CD4-positive, alpha-beta T cell treated with Interleukin-4 for 4 hours (primary cell): ENCODE measurements around the gene WBP4.
"Not testable (repeated sequence)": the region's sequence is repeated elsewhere in the genome, so short reads cannot be mapped to it uniquely, and the experiment has no call there.

Experiments used
- DNase-seq: peaks from one replicate; pipeline ENCODE4 v3.0.0-alpha.2; 2020

WBP4 gene

DNA sequence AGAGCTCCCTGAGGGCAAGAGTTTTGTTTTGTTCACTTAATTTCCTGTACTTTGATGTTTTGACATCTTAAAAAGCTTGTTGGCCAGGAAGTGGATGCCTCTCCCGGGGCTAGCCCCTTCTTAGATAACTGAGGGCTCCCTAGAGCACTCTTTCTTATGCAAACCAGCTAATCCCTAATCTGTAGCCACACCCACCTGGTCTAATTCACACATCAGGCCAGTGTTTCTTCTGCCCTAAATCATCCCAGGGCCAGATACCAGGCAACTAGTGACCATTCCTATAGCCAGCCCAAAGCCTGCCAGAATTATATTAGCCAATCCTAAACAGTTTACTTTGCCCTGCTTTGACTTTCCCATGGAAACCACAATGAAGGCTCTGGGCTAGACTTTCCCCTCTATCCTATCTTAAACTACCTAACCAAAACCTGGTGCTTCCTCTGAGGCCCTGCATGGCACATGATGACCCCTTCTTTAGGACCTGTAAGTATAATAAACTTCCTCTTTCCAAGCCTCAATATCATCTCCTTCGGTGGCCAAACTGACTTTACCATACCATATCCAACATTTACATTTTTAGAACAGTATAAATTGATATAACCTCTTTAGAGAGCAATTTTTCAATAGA is 24.8 kb downstream of the WBP4 start:
- no peak for DNase-seq

DNA sequence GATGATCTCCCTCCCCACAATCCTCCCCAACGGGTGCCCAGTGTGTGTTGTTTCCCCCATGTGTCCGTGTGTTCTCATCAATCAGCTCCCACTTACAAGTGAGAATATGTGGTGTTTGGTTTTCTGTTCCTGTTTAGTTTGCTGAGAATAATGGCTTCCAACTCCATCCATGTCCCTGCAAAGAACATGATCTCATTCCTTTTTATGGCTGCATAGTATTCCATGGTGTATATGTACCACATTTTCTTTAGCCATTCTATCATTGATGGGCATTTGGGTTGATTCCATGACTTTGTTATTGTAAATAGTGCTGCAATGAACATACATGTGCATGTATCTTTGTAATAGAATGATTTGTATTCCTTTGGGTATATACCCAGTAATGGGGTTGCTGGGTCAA is 34.4 kb downstream of the WBP4 start:
- not testable (repeated sequence) for DNase-seq

DNA sequence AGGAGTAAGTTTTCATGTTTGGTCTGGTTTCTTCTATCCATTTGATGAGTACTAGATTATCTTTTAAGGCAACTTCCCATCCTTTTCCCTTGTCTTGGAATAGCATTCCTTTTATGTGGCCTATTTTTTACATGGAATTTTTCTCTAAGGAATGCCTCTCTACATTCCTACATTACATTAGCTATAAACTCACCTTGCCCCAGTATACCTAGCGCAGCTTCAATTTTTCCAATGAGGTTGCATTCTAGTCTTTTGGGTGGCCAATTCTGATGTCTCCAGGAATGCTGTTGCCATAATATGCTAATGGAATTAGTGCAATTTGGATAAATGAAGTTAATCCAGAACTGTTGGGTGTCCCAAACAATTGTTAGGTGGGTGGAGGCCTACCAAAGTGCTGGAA is 37.5 kb downstream of the WBP4 start:
- no peak for DNase-seq

DNA sequence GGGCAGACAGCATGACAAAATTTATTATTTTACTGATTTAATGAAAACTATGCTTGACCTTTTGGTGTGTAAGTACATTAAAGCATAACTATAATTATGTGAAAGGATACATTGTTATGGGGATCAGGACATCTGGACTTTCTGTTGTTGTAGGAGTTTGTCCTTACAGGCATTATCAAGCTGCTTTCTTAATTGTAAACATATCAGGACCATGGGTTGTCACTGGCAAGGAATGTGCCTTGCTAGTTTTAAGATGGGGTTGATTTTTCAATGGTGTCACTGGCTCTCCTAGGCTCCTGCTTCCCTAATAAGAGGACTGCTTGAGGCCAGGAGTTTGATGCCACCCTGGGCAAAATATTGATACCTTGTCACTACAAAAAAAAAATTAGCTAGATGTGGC is 38.7 kb downstream of the WBP4 start:
- DNase-seq: no peak

DNA sequence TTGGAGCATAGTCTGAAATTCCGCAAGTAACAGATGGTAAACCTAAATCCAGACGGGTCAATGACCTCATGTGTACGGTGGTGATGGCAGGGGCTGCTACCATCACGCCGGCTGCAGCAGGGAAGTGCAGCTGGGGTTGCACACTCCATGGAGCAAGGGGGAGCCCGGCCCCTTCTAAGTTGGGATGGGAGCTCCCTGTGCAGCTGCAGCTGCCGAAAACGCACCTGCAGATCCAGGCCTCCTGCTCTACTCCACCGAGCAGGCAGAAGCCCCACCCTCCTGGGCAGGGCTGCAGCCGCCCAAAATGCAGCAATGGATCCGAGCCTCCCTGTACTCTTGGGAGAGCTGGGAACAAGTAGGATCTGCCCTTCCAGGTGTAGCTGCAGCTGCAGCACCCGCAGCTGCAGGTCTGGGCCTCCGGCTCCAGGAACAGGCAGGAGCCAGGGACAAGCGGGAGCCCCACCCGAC is 45.8 kb downstream of the WBP4 start:
- no peak for DNase-seq

DNA sequence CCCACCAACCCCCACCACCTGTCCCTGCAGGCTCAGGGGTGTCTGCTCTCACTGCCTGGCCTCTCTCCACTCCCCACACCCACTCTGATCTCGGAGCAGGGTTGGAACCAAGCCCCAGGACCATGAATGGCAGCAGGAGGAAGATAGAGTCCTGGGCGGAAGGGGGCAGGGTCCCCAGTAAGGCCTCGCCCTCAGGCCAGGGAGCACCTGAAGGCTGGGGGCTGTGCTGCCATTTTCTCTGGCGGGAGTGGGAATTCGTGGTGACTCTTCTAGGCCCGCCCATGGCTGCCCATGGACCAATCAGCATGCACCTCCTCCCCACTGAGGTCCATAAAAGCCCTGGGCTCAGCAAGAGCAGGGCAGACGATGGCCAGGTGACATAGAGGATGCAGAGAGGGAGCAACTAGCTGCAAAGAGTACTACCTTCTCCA is 46.3 kb downstream of the WBP4 start:
- DNase-seq: no peak

DNA sequence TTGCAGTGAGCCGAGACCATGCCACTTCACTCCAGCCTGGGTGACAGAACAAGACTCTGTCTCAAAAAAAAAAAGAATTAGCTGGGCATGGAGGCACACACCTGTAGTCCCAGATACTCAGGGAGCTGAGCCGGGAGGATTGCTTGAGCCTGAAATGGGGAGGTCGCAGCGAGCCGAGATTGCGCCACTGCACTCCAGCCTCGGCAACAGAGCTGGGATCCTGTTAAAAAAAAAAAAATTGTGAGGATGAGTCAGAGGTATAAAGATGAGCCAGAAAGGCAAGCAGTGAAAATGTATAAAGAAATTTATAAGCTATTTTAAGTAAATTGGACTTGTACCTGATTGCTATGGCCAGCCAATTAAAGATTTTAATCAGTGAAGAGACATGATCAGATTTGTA is 50.1 kb downstream of the WBP4 start:
- no peak for DNase-seq

DNA sequence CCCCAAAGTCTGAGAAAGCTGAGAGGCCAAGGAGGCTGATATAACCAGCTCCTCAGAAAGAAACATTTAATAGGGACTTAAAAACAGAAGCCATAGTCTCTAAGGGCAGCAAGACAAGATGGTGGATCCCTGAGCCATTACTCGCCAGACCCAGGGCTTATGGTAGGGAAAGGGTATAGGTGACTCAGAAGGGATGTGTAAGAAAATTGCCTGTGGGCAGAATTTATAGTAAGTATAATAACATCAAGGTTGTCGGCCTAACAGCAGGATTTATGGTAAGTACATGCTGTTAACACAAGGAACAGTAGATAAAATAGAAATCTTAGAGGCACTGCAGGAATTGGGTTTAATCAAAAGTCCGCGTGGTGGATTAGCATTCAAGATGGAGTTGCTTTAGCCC is 56.6 kb downstream of the WBP4 start:
- no peak for DNase-seq

DNA sequence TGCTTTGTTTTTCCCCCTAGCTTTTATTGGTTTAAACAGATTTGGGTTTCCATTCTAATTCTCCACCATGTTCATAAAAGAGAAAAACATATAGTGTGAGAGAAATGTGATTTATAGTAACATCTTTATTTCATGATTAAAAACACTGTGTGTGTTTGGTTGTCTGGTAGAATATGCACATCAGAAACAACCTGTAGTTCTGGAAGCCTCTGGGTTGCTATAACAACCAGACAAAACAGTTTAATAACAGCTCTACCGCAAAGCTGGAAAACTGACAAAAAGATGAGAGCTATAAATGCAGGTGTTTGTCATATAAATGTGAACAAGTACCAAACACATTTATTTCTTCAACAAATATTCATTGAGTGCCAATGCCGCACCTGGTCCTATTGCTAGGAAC is 61.5 kb downstream of the WBP4 start:
- DNase-seq: peak; percentile 67

DNA sequence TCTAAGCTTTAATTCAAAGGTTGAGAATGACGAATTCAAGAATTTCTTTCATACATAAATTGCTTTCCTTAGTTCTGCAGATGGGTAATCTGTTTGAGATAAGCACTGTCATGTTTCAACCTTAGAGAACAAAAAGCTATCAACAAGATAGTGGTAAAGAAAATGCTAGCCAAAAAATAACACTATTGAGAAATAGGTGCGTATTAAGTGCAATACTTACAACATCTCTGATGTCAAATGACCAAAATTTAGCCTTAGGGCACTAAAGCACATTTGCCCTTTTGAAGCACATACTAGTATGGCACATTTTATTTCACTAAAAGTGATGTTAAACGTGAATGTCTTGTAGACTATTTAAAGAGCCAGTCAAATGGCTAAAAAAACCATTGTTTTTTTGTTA is 66.4 kb downstream of the WBP4 start:
- DNase-seq: no peak

DNA sequence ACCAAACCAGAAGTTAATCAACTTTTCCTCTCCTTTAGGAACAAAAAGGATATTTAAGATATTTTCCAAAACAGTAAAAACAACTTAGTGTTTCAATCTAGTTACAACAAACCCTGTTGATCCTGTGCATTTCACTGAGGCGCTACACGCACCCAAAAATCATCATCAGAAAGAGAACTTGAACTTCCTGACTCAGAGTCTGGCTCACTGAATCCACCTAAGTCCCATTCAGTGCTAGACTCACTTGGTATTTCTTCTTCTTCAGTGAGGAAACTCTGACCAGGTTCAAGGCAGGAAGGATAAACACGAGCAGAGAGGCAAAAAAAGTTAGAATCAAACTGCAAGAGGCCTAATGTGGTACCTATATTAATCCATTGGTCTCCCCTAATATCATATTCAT is 69.0 kb downstream of the WBP4 start:
- DNase-seq: peak; percentile 18

DNA sequence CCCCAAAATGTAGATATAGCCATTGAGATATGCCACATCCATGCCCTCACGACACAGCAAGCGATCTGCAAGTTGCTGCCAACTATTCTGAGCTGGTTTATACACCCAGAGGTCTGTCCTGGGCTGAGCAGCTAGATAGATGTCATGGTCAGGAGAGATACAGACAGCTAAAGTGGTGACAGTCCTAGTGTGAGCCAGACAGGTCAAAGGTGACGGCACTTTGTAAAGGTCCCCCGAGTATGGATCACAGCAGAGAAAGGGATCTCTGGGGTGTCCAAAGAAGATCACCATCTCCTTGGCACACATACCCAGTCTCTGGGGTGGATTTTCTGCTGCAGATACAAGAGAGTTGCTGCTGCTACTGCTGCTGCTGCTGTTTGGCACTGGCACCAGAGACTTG is 69.9 kb downstream of the WBP4 start:
- not testable (repeated sequence) for DNase-seq

DNA sequence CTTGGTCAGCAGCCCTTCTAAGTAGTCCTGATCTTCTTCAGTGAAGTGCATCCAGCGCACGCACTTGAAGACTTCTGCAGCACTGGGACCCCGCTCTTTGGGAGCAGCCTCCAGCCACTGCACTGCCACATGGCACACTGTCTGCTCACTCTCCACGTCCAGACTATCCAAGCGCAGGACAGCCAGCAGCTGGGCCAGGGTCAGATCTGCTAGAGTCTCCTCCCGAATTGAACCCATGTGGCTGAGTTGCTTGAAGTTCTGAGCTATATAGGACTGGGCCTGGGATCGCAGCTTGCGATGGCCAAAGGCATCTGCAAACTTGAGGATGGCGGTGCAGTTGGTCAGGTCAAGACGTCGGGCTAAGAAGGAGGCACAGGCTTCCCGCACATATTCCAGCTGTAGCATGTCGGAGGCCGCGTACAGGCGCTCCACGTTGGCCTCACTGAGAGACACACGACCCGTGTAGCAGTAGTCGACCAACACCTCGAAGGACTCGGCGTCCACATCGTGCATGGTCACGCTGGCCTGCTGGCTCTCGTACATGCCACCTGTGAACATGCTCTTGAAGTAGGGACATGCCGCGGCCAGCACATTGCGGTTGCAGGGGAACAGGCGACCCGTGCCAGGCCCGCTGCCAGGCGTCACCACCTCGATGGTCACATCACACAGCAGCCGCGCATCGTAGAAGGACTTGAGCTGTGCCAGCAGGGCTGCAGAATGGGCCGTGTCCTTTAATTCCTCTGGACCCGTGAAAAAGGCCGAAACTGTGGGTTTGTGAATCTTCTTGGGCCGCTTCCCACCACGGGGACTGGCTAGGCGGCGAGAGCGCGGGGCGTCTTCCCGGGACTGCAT is 70.6 kb downstream of the WBP4 start:
- DNase-seq: not testable (repeated sequence)

DNA sequence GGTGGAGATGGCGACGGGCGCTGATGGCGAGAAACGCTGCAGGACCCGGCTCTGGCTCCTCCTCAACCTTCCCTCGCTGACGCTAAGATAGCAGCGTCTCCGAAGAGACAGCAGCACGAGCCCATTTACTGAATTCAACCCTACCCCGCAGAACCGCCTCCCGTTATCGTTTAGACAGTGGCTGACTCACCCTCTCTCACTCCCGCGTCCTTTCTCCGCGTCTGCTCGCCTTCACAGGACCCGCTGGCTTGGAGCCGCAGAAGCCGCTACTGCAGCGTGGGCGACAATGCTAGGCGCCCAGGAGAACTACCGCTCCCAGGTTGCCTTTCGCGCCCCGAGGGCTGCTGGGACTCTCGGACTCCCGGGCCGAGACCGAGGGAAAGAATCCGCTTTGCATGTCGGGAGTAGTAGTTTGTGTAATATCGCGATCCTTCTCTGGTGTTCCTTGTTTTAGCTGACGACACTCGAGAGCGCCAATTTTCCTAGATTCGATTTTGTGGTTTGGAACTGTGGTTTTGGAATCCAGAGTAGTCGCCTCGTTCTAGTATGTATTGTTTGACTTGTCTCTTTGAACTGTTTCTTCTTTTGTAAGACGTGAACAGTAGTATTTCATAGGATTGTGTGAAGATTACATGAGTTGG is 71.3 kb downstream of the WBP4 start, which contains the start of gene KBTBD6:
Gene KBTBD6 (minus strand): TSS at position 291 of the 641 bp plus-strand sequence. CDS start 291 bp downstream, outside the sequence.
- peak; percentile 94 for DNase-seq
